ENCODE results near the gene PTGES3. TPM values are rescaled to one million over a fixed set of nuclear protein-coding genes. Genes with fewer than 3 reads are reported as not detected.

The PTGES3 gene
- total and polyA plus RNA-seq, 8 donors = 43.3 to 145 (median 97.2) TPM

DNA sequence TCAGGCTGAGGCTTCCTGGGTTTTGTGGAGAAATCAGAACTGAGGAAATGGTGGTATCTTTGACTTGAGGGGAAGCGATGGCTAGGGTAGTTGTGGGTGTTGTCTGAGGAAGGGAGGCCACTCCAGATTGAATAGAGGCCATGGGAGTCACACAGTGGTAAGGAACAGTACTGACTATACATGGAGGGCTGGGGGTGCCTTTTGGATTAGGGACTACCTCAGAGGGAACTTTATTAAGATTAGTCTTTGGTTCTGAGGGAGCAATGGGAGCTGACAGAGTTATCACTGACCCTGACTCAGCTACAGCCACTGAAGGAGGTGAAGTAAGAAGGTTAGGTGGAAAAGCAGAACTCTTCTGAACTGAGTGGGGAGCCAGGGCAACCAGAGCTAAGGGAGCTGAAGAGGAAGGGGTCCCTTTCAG, 32.7 kb upstream of the PTGES3 start:
- Histone ChIP-seq H3K4me3 (peak overlapping the region in 2 of 4 donors; percentile 20 to 72), H3K9me3 (no peaks in the 10 kb centered on the region), H3K36me3 (peaks cover 11 to 60% (median 50%) of the 10 kb centered on the region in 4 donors), H3K27me3 (no peaks in the 10 kb centered on the region), H3K27ac (peak overlapping the region in 4 of 5 donors; percentile 33 to 96 (median 74)), H3K4me1 (peaks cover 66 to 89% (median 86%) of the 10 kb centered on the region in 4 donors)
- no peak for DNase-seq
- 71 to 86% (median 82%) methylated on average over 1 of the region's 1 CpG for WGBS, 5 donors
- intact Hi-C loops (cut with DNase I; ENCODE audit: low total_unique reads) = loop anchor here (10.0 kb wide), 1 partner anchor 76 kb away; the partner anchor contains the start of gene ATP5F1B
- TF ChIP-seq POLR2A (IDR thresholded peaks at IDR 0.05) = no peak
- no peak for TF ChIP-seq POLR2AphosphoS5 (IDR thresholded peaks at IDR 0.05)
- TF ChIP-seq, protein P1, sequence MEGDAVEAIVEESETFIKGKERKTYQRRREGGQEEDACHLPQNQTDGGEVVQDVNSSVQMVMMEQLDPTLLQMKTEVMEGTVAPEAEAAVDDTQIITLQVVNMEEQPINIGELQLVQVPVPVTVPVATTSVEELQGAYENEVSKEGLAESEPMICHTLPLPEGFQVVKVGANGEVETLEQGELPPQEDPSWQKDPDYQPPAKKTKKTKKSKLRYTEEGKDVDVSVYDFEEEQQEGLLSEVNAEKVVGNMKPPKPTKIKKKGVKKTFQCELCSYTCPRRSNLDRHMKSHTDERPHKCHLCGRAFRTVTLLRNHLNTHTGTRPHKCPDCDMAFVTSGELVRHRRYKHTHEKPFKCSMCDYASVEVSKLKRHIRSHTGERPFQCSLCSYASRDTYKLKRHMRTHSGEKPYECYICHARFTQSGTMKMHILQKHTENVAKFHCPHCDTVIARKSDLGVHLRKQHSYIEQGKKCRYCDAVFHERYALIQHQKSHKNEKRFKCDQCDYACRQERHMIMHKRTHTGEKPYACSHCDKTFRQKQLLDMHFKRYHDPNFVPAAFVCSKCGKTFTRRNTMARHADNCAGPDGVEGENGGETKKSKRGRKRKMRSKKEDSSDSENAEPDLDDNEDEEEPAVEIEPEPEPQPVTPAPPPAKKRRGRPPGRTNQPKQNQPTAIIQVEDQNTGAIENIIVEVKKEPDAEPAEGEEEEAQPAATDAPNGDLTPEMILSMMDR (IDR thresholded peaks at IDR 0.05) = no peak
- TF ChIP-seq EP300 (IDR thresholded peaks at IDR 0.05) = no peak

GRCh38 chr12:56719056-56719455, 31.0 kb upstream of the PTGES3 start:
- H3K36me3 ChIP-seq = peaks cover 16 to 76% (median 65%) of the 10 kb centered on the region in 4 donors
- intact Hi-C loops (cut with DNase I; ENCODE audit: low total_unique reads) = no loop called here
- H3K4me3 ChIP-seq = no peak overlapping the region
- TF ChIP-seq, protein P1 (IDR thresholded peaks at IDR 0.05) = no peak
- no peak for TF ChIP-seq EP300 (IDR thresholded peaks at IDR 0.05)
- H3K9me3 ChIP-seq = no peaks in the 10 kb centered on the region
- H3K27ac ChIP-seq = no peak overlapping the region
- no peaks in the 10 kb centered on the region for H3K27me3 ChIP-seq
- DNase-seq = no peak
- peaks cover 66 to 90% (median 84%) of the 10 kb centered on the region in 4 donors for H3K4me1 ChIP-seq

DNA sequence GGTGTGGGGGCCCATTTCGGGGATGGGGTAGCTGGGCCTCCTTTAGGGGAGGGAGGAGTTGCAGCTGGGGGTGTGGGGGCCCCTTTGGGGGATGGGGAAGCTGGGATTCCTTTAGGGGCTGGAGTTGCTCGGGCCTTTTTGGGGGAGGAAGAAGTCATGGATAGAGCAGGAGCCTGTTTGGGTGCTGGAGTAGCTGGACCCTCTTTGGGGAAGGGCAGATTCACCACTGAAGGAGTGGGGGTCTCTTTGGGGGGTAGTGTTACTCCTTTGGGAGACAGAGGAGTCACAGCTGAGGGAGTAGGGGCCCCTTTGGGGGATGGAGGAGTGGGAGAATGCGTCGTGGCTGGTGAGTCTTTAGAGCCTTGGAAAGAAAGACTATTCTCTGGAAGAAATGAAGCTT, 30.6 kb upstream of the PTGES3 start:
- Histone ChIP-seq H3K4me1 (peaks cover 64 to 85% (median 79%) of the 10 kb centered on the region in 4 donors), H3K36me3 (peaks cover 20 to 80% (median 69%) of the 10 kb centered on the region in 4 donors), H3K27me3 (no peaks in the 10 kb centered on the region), H3K9me3 (no peaks in the 10 kb centered on the region), H3K27ac (no peak overlapping the region), H3K4me3 (no peak overlapping the region)
- 48 to 70% (median 62%) methylated on average over 4 of the region's 4 CpGs for WGBS, 5 donors
- TF ChIP-seq, protein P1 (IDR thresholded peaks at IDR 0.05) = no peak
- TF ChIP-seq POLR2AphosphoS5 (IDR thresholded peaks at IDR 0.05) (no peak), POLR2A (IDR thresholded peaks at IDR 0.05) (no peak)
- no peak for DNase-seq
- intact Hi-C loops (cut with DNase I; ENCODE audit: low total_unique reads) = no loop called here

GRCh38 chr12:56718149-56718548, 30.1 kb upstream of the PTGES3 start:
- no peak for TF ChIP-seq POLR2AphosphoS5 (IDR thresholded peaks at IDR 0.05)
- TF ChIP-seq POLR2A (IDR thresholded peaks at IDR 0.05) = no peak
- no peak for TF ChIP-seq EP300 (IDR thresholded peaks at IDR 0.05)
- TF ChIP-seq, protein P1 (IDR thresholded peaks at IDR 0.05) = no peak

More at GRCh38 chr12:56718149-56718548, 30.1 kb upstream of the PTGES3 start:
- no peak for DNase-seq
- H3K4me1 ChIP-seq = peaks cover 59 to 81% (median 75%) of the 10 kb centered on the region in 4 donors
- peaks cover 25 to 85% (median 74%) of the 10 kb centered on the region in 4 donors for H3K36me3 ChIP-seq
- H3K9me3 ChIP-seq = no peaks in the 10 kb centered on the region
- WGBS, 5 donors = 60 to 100% (median 73%) methylated on average over 1 of the region's 1 CpG
- H3K27me3 ChIP-seq = no peaks in the 10 kb centered on the region
- intact Hi-C loops (cut with DNase I; ENCODE audit: low total_unique reads) = no loop called here
- no peak overlapping the region for H3K4me3 ChIP-seq
- H3K27ac ChIP-seq = peak overlapping the region in 1 of 5 donors; percentile 34

Data from stomach (tissue), 9 donors.